Body of pancreas (tissue), 4 donors: ENCODE results near the gene PITPNC1.
"Not testable (repeated sequence)": the region's sequence is repeated elsewhere in the genome, so short reads cannot be mapped to it uniquely, and the experiment has no call there.

ENCODE experiments used
- POLR2A ChIP-seq, 3 donors: fragments of 450-650 bp; IDR thresholded peaks; one replicate each; pipeline ENCODE4 v1.6.1; 2016; ENCODE audit warnings: antibody characterized with exemption in 3 of 3, mild to moderate bottlenecking in 2 of 3
- TF ChIP-seq, protein P1 (sequence below), 7 experiments: fragments of 450-650 bp in 4 of 7; fragments of 200-600 bp in 3 of 7; sonication (generic) in 3 of 7; IDR thresholded peaks; one replicate each; pipeline ENCODE4 v1.5.1; 2016 to 2019; ENCODE audit warnings: antibody characterized with exemption in 7 of 7

DNA sequence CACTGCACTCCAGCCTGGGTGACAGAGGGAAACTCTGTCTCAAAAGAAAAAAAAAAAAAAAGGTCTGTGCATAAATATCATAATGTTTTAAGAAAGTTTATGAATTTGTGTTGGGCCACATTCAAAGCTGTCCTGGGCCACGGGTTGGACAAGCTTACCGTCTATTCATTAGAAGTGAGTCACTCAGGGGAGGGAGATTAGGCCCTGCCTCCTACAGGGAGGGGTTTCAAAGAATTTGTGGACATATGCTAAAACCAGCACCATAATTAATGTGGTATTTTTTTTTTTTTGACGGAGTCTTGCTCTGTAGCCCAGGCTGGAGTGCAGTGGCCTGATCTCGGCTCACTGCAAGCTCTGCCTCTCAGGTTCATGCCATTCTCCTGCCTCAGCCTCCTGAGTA, 95.5 kb downstream of the PITPNC1 start:
- TF ChIP-seq, protein P1, sequence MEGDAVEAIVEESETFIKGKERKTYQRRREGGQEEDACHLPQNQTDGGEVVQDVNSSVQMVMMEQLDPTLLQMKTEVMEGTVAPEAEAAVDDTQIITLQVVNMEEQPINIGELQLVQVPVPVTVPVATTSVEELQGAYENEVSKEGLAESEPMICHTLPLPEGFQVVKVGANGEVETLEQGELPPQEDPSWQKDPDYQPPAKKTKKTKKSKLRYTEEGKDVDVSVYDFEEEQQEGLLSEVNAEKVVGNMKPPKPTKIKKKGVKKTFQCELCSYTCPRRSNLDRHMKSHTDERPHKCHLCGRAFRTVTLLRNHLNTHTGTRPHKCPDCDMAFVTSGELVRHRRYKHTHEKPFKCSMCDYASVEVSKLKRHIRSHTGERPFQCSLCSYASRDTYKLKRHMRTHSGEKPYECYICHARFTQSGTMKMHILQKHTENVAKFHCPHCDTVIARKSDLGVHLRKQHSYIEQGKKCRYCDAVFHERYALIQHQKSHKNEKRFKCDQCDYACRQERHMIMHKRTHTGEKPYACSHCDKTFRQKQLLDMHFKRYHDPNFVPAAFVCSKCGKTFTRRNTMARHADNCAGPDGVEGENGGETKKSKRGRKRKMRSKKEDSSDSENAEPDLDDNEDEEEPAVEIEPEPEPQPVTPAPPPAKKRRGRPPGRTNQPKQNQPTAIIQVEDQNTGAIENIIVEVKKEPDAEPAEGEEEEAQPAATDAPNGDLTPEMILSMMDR (IDR thresholded peaks at IDR 0.05), result not testable (repeated sequence)
- not testable (repeated sequence) for TF ChIP-seq POLR2A (IDR thresholded peaks at IDR 0.05)
